K562 (cell line): ENCODE results near the gene SBK3. TPM values are rescaled to one million over a fixed set of nuclear protein-coding genes. Genes with fewer than 3 reads are reported as not detected.

Experiments used
- ATAC-seq: fragments of 200-7000 bp; cut with Tn5 transposase; 3 replicates; pipeline ENCODE4 v1.9.1; 2020; ENCODE audit warnings: moderate library complexity
- BruUV-seq: library from RNA; stranded (reverse); fragments of 400-500 nt; replicated peaks from 2 replicates; lab custom pipeline; 2021; lab: Mats Ljungman, UMichigan
- CTCF ChIA-PET: fragments of 300-600 bp; formaldehyde crosslinking; extraction: SDS; loops from one replicate; lab custom pipeline; 2021; ENCODE audit warnings: low intra/inter-chr PET ratio; lab: Yijun Ruan, JAX
- POLR2A ChIA-PET: fragments of 300-600, 350-650 bp; sonication (Branson Sonifier 250); formaldehyde crosslinking; extraction: SDS; loops from one replicate; lab custom pipeline; 2021; ENCODE audit warnings: antibody characterized with exemption, inconsistent platforms; lab: Yijun Ruan, JAX
- DNase-seq, 4 experiments: peaks; one replicate each; pipeline versions ENCODE4 v3.0.0 to v3.0.0-alpha.2; 2011 to 2018; ENCODE audit warnings: low spot score in 3 of 4, mixed read lengths in 3 of 4; ENCODE audit errors: extremely low read depth in 1 of 4
- FAIRE-seq: peaks from 2 replicates; lab custom pipeline; 2011; peaks lifted over from hg19 to GRCh38; lab: Jason Lieb, UNC
- H2AFZ ChIP-seq: 2 replicates; pipeline ENCODE4 v1.6.0; 2011; ENCODE audit warnings: low read depth, low read length, control low read depth, inconsistent platforms
- H3K27ac ChIP-seq: fragments of 200-600 bp; 3 replicates; pipeline ENCODE4 v1.8.0; 2011; ENCODE audit warnings: low read depth, mild to moderate bottlenecking, control low read depth, inconsistent platforms, low read length, moderate library complexity, mixed read lengths; ENCODE audit errors: extremely low read depth
- H3K27me3 ChIP-seq, 2 experiments: fragments of 300-600 bp in 1 of 2; 2 replicates in 1 of 2; 3 replicates in 1 of 2; pipeline versions ENCODE4 v1.6.0 to v1.8.0; 2011; ENCODE audit warnings: inconsistent platforms in 2 of 2, low read length in 2 of 2, mild to moderate bottlenecking in 1 of 2, mixed read lengths in 1 of 2, moderate library complexity in 1 of 2; ENCODE audit not compliant: control insufficient read depth in 2 of 2, insufficient read depth in 2 of 2
- H3K36me3 ChIP-seq: fragments of 300-600 bp; 3 replicates; pipeline ENCODE4 v1.8.0; 2011; ENCODE audit warnings: mild to moderate bottlenecking, low read length, inconsistent platforms; ENCODE audit not compliant: control insufficient read depth, insufficient read depth
- H3K4me1 ChIP-seq, 2 experiments: fragments of 200-600 bp in 1 of 2; replicated peaks in 1 of 2; 2 replicates in 1 of 2; 3 replicates in 1 of 2; pipeline versions ENCODE4 v1.5.1 to v1.8.0; 2011; ENCODE audit warnings: inconsistent platforms in 2 of 2, low read length in 2 of 2, mild to moderate bottlenecking in 1 of 2, mixed read lengths in 1 of 2, moderate library complexity in 1 of 2; ENCODE audit not compliant: control insufficient read depth in 2 of 2, insufficient read depth in 2 of 2
- H3K4me2 ChIP-seq: 2 replicates; pipeline ENCODE4 v1.6.1; 2011; ENCODE audit warnings: low read length, control low read depth, inconsistent platforms, mixed read lengths; ENCODE audit not compliant: insufficient read depth
- H3K4me3 ChIP-seq: fragments of 200-600 bp; sonication (generic), shearing (Covaris generic); 2 replicates; pipeline ENCODE4 v1.5.1; 2016; ENCODE audit warnings: control low read depth, inconsistent platforms
- H3K79me2 ChIP-seq: fragments of 200-600 bp; 3 replicates; pipeline ENCODE4 v1.8.0; 2011; ENCODE audit warnings: low read length, inconsistent platforms; ENCODE audit not compliant: control insufficient read depth, insufficient read depth
- H3K9ac ChIP-seq, 2 experiments: 2 replicates each; pipeline versions ENCODE4 v1.6.0 to v1.6.1; 2011; ENCODE audit warnings: low read depth in 2 of 2, low read length in 2 of 2, control low read depth in 1 of 2, inconsistent platforms in 1 of 2, mild to moderate bottlenecking in 1 of 2, mixed read lengths in 1 of 2; ENCODE audit not compliant: insufficient read depth in 1 of 2
- H3K9me1 ChIP-seq: one replicate; pipeline ENCODE4 v1.6.0; 2011; ENCODE audit warnings: inconsistent platforms, mild to moderate bottlenecking, low read length, moderate library complexity; ENCODE audit not compliant: control insufficient read depth, insufficient read depth
- H3K9me3 ChIP-seq: replicated peaks from 2 replicates; pipeline ENCODE4 v1.5.1; 2011; ENCODE audit warnings: low read depth, low read length, inconsistent platforms; ENCODE audit not compliant: control insufficient read depth, insufficient read depth
- H4K20me1 ChIP-seq: replicated peaks from 2 replicates; pipeline ENCODE4 v1.6.1; 2011; ENCODE audit warnings: low read length, inconsistent platforms, mixed read lengths; ENCODE audit not compliant: control insufficient read depth, insufficient read depth
- GATA2 ChIP-seq: sonication (generic); formaldehyde crosslinking; IDR thresholded peaks from 2 replicates; pipeline ENCODE4 v1.4.0; 2020; ENCODE audit warnings: mild to moderate bottlenecking, missing genetic modification reagents
- HES1 ChIP-seq: fragments of 450-650 bp; IDR thresholded peaks from 2 replicates; pipeline ENCODE4 v1.6.1; 2016; ENCODE audit warnings: low read depth, mild to moderate bottlenecking, moderate library complexity
- NFIC ChIP-seq: fragments of 450-650 bp; IDR thresholded peaks from 2 replicates; pipeline ENCODE4 v1.6.1; 2017; ENCODE audit warnings: mild to moderate bottlenecking, inconsistent platforms
- SMAD4 ChIP-seq: fragments of 250-450 bp; sonication (Bioruptor Pico); conservative IDR thresholded peaks from 2 replicates; pipeline ENCODE4 v1.8.0; 2021; ENCODE audit warnings: inconsistent platforms, mild to moderate bottlenecking, moderate library complexity
- ZBTB1 ChIP-seq: sonication (generic); formaldehyde crosslinking; IDR thresholded peaks from 2 replicates; pipeline ENCODE4 v1.8.1; 2023; ENCODE audit warnings: missing genetic modification reagents, low read depth, mild to moderate bottlenecking, borderline replicate concordance
- ZFP36 ChIP-seq: fragments of 150-350 bp; IDR thresholded peaks from 2 replicates; pipeline ENCODE4 v1.6.1; 2018; ENCODE audit warnings: low read length, low read depth; ENCODE audit not compliant: partially characterized antibody
- ZNF592 ChIP-seq: fragments of 450-650 bp; IDR thresholded peaks from 2 replicates; pipeline ENCODE4 v1.6.1; 2017; ENCODE audit warnings: antibody characterized with exemption, mild to moderate bottlenecking
- WGBS: fragments of 100-300 bp; shearing (Covaris generic); methylation state at CpG from one replicate; pipeline ENCODE4 v1.1.6; 2016; ENCODE audit warnings: low coverage, mixed read lengths; ENCODE audit not compliant: insufficient coverage; ENCODE audit errors: missing lambda C conversion rate; 5-methylcytosine and 5-hydroxymethylcytosine counted together
- in situ Hi-C: fragments of 300-500 bp; cut with MboI; formaldehyde crosslinking; loops from 4 replicates; pipeline ENCODE4 v1.15.0; 2018; ENCODE audit warnings: inconsistent platforms, mixed read lengths
- intact Hi-C: fragments of 100-400 bp; cut with micrococcal nuclease; formaldehyde crosslinking; loops from 2 replicates; pipeline ENCODE4 v1.14.2; 2022
- polyA plus RNA-seq, 8 experiments: library from polyadenylated mRNA; depleted of rRNA in 4 of 8; stranded (reverse) in 5 of 8; unstranded in 3 of 8; fragments of >200 nt; fragmentation: Nextera tagmentation in 2 of 8; fragmentation: Illumina TruSeq in 1 of 8; extraction: Ambion mirVana in 2 of 8; extraction: Trizol in 1 of 8; gene quantifications; 2 replicates each; pipeline versions ENCODE4 v1.2.1 to v1.2.3, GENCODE V29; 2011 to 2014; ENCODE audit warnings: inconsistent platforms in 1 of 8, missing spikeins in 1 of 8
- total RNA-seq, 7 experiments: library from RNA; depleted of rRNA in 6 of 7; stranded (reverse); fragments of >200 nt in 6 of 7; fragmentation: Illumina TruSeq in 2 of 7; extraction: Trizol in 2 of 7; gene quantifications; 2 replicates each; pipeline versions ENCODE4 v1.2.1 to v1.2.3, GENCODE V29; 2011 to 2021; ENCODE audit warnings: low replicate concordance in 1 of 7

Gene SBK3
- total and polyA plus RNA-seq, 9 of the 15 experiments (the other 6 are each of a cell fraction or from before 2014, with no cell fraction given), result 0.11 to 0.43 (median 0.13) TPM; not detected in 6

- H3K4me2 ChIP-seq, result no peak overlapping the region
- intact Hi-C loops, result no loop called here
- no peaks in the 10 kb centered on the region for H3K79me2 ChIP-seq
- H3K4me3 ChIP-seq, result no peak overlapping the region
- FAIRE-seq (no peak), ATAC-seq (no peak), DNase-seq (no peak)
- H3K9me1 ChIP-seq, result no peaks in the 10 kb centered on the region
- H3K9me3 ChIP-seq, result peaks cover 3% of the 10 kb centered on the region; the same call in 1 of the 2 replicates
- H3K36me3 ChIP-seq, result peaks cover 21% of the 10 kb centered on the region; the same call in 2 of the 3 replicates
- CTCF ChIA-PET, result no interaction called here
- no TSS peak for BruUV-seq
- H3K4me1 ChIP-seq, result peaks cover 10 to 40% of the 10 kb centered on the region in 2 experiments; a peak in 3 of 5 replicates
- in situ Hi-C loops, result no loop called here
- H3K27ac ChIP-seq, result no peak overlapping the region
- 39% methylated on average over 7 of the region's 7 CpGs for WGBS
- peak overlapping the region in 1 of 2 experiments; percentile 23; a peak in 1 of 4 replicates for H3K9ac ChIP-seq
- H2AFZ ChIP-seq, result no peak overlapping the region
- POLR2A ChIA-PET, result no interaction called here
- 0 out of 2 replicates have a peak, but pooled peaks cover 6% of the 10 kb centered on the region for H4K20me1 ChIP-seq
- TF ChIP-seq GATA2 (CRISPR knock-in tag) (no peak), ZFP36 (peak; percentile 64), ZBTB1 (CRISPR knock-in tag) (no peak), NFIC (no peak), HES1 (no peak), ZNF592 (no peak), SMAD4 (CRISPR knock-in tag) (no peak)
- peaks cover under 1 to 2% of the 10 kb centered on the region in 2 experiments; a peak in 3 of 5 replicates for H3K27me3 ChIP-seq
These were observed 44.8 kb upstream of the SBK3 start for GRCh38 chr19:55590109-55590508.
